K562 (cell line): ENCODE measurements around the gene ARMH1.

ENCODE experiments used
- BMI1 ChIP-seq: fragments of 150-350 bp; IDR thresholded peaks from 2 replicates; pipeline ENCODE4 v1.6.1; 2014; ENCODE audit warnings: low read length
- CTCF ChIP-seq, 3 experiments: IDR thresholded peaks in 2 of 3; conservative IDR thresholded peaks in 1 of 3; 2 replicates each; pipeline ENCODE4 v1.5.1; 2011 to 2012; ENCODE audit warnings: low read length in 3 of 3, mild to moderate bottlenecking in 3 of 3, control low read depth in 2 of 3, improper control_type of control experiment in 1 of 3, inconsistent platforms in 1 of 3, low read depth in 1 of 3, mixed read lengths in 1 of 3, moderate library complexity in 1 of 3; ENCODE audit not compliant: insufficient read depth in 2 of 3
- ERF ChIP-seq: fragments of 450-650 bp; formaldehyde crosslinking; IDR thresholded peaks from 2 replicates; pipeline ENCODE4 v1.4.0; 2020; ENCODE audit warnings: mild to moderate bottlenecking, mixed read lengths
- ETS1 ChIP-seq: conservative IDR thresholded peaks from 2 replicates; pipeline ENCODE4 v1.6.1; 2011; ENCODE audit warnings: low read depth, mild to moderate bottlenecking, low read length; ENCODE audit not compliant: control insufficient read depth
- FOXO4 ChIP-seq: fragments of 450-650 bp; formaldehyde crosslinking; IDR thresholded peaks from 2 replicates; pipeline ENCODE4 v1.4.0; 2020; ENCODE audit warnings: mild to moderate bottlenecking, moderate library complexity
- JUND ChIP-seq, 2 experiments: IDR thresholded peaks; 2 replicates in 1 of 2; 3 replicates in 1 of 2; pipeline ENCODE4 v1.6.1; 2011; ENCODE audit warnings: borderline replicate concordance in 2 of 2, low read depth in 2 of 2, low read length in 2 of 2, improper control_type of control experiment in 1 of 2, missing biosample characterization in 1 of 2, missing genetic modification characterization in 1 of 2, missing genetic modification reagents in 1 of 2
- LEF1 ChIP-seq: fragments of 450-650 bp; IDR thresholded peaks from 2 replicates; pipeline ENCODE4 v1.6.1; 2016; ENCODE audit warnings: mild to moderate bottlenecking
- MCM3 ChIP-seq: fragments of 450-650 bp; IDR thresholded peaks from 2 replicates; pipeline ENCODE4 v1.6.1; 2016
- PCBP1 ChIP-seq: fragments of 200-400 bp; formaldehyde crosslinking; IDR thresholded peaks from 2 replicates; pipeline ENCODE4 v1.6.1; 2018; ENCODE audit warnings: mild to moderate bottlenecking, low read depth, low read length; ENCODE audit not compliant: poor library complexity, severe bottlenecking
- POLR2AphosphoS5 ChIP-seq: IDR thresholded peaks from 2 replicates; pipeline ENCODE4 v1.6.1; 2011; ENCODE audit warnings: mild to moderate bottlenecking, low read depth, low read length, moderate library complexity; ENCODE audit not compliant: control insufficient read depth, insufficient read depth
- REST ChIP-seq, 2 experiments: fragments of 450-650 bp; formaldehyde crosslinking in 1 of 2; IDR thresholded peaks; 2 replicates each; pipeline versions ENCODE4 v1.4.0 to v1.6.1; 2014 to 2020; ENCODE audit warnings: mild to moderate bottlenecking in 2 of 2, borderline replicate concordance in 1 of 2, low read depth in 1 of 2
- SMAD1 ChIP-seq: fragments of 150-350 bp; IDR thresholded peaks from 2 replicates; pipeline ENCODE4 v1.6.1; 2014; ENCODE audit warnings: low read length, low read depth; ENCODE audit not compliant: partially characterized antibody
- TAF1 ChIP-seq: IDR thresholded peaks from 2 replicates; pipeline ENCODE4 v1.6.1; 2011; ENCODE audit warnings: mild to moderate bottlenecking, low read length, moderate library complexity; ENCODE audit not compliant: insufficient read depth, control insufficient read depth, severe bottlenecking; ENCODE audit errors: extremely low read depth
- ZNF512 ChIP-seq: IDR thresholded peaks from 2 replicates; pipeline ENCODE4 v1.6.1; 2016; ENCODE audit warnings: missing genetic modification characterization, missing compliant biosample characterization

GRCh38 chr1:44713321-44713781, 38.8 kb downstream of the ARMH1 start:
- TF ChIP-seq ZNF512 (tag) = no peak
- TF ChIP-seq PCBP1 = no peak
- TF ChIP-seq POLR2AphosphoS5 = no peak
- TF ChIP-seq CTCF (IDR thresholded peaks at IDR 0.05 in 2 of 3, conservative IDR thresholded peaks at IDR 0.05 in 1 of 3; ENCODE audit: insufficient read depth in 2 of 3, low read depth in 1 of 3, low read length in 3 of 3) = no peak
- no peak for TF ChIP-seq BMI1
- TF ChIP-seq TAF1 = no peak
- TF ChIP-seq SMAD1 = no peak
- TF ChIP-seq MCM3 = no peak
- no peak for TF ChIP-seq JUND (IDR thresholded peaks at IDR 0.05; ENCODE audit: borderline replicate concordance, low read depth, low read length)
- no peak for TF ChIP-seq JUND (tag; IDR thresholded peaks at IDR 0.05; ENCODE audit: borderline replicate concordance, low read depth, low read length)
- no peak for TF ChIP-seq REST (IDR thresholded peaks at IDR 0.05; ENCODE audit: borderline replicate concordance)
- no peak for TF ChIP-seq REST (CRISPR knock-in tag; IDR thresholded peaks at IDR 0.05; ENCODE audit: low read depth)
- no peak for TF ChIP-seq ETS1
- no peak for TF ChIP-seq LEF1
- TF ChIP-seq ERF (CRISPR knock-in tag) = no peak
- no peak for TF ChIP-seq FOXO4 (CRISPR knock-in tag)
